Ecto neural progenitor cell (in vitro differentiated cells): ENCODE data around the gene RPL19.
A peak's percentile ranks its signal among the peaks of the same experiment; 100 is the strongest.

ENCODE experiments used
- DNase-seq: peaks from one replicate; pipeline ENCODE4 v3.0.0-alpha.2; 2018; ENCODE audit warnings: low spot score

The RPL19 gene

DNA sequence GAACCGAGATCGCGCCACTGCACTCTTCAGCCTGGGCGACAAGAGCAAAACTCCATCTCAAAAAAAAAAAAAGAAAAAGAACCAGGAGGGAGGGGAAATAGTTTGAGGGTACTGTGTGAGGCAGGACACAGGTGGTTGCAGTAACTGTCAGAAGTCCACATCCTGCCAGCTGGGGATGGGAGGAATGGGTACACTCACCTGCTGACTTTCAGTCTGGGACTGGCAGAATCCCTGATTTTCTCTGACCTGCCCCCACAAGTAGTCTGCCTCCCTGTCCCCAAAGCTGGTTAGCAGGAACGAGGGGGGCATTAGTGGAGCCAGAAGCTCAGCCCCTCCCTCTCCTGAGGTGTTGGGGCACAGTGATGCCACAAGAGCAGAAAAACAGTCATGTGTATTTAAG is 27.0 kb upstream of the RPL19 start:
- DNase-seq, result no peak

DNA sequence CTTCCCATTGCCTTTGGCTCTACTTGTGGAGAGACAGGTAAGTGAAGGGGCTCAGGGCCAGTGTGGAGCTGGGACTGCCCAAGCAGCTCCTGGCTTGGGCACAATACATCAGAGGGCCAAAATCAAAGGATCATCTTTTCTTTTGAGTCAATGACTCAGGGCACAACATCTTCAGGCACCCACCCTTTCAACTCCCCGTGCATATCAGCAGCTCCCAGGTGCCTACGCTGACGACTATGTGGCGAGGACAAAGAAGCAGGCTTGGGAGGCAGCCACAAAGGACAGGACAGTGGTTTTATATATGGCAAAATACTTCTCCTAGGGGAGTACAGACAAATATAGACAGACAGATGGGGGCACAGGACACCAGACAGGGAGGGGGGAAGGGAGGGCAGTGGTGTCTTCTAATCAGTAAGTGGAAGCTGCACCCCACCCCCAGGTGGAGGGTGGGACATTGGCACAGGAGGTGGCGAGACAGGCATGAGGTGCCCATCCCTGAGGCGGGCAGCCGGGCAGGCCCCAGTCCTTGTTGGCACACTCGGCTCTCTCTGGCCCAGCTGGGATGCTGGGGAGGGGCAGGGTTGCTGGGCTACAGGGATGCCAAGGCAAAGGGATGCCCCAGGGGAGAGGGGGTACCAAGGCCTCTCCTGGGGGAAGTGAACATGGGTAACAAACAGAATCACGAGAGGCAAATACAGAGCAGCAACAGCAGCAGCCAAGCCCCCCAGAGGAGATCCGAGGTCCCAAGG is 26.4 kb upstream of the RPL19 start:
- no peak for DNase-seq

DNA sequence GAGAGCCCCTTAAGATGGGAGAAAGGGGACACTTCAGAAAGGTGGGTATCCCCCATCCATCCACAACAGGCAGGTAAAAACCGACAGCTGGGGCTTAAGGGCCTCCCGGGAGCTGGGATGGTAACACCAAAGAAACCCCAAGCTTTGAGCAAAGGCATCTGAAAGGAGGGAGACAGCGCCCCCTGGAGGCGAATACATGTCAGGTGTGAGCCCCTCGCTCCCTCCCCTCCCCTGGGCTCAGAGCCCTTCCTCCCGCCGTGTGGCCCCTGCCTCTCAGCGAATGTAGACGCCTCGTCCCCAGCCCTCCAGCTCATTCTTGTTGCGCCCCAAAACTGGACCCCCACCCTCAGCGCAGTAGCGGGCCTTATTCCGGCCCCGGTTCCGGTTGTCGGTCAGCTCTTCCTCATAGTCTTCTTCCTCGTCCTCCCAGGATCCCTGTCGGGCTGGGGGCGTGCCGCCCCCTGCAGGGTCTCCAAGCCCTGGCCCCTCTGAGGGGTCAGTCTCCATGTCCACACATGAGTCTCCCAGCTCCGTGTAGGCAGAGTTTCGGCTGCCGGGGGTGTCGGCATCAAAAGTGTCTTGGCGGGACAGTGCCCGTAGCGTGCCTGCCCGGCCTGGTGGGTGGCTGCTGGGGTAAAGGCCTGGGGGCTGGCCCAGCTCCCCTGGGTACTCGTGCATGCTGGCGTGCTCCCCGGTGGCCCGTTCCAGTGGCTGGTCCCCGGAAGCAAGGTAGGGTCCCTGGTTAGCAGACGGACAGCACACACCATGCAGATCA is 25.0 kb upstream of the RPL19 start:
- peak; percentile 94 for DNase-seq

DNA sequence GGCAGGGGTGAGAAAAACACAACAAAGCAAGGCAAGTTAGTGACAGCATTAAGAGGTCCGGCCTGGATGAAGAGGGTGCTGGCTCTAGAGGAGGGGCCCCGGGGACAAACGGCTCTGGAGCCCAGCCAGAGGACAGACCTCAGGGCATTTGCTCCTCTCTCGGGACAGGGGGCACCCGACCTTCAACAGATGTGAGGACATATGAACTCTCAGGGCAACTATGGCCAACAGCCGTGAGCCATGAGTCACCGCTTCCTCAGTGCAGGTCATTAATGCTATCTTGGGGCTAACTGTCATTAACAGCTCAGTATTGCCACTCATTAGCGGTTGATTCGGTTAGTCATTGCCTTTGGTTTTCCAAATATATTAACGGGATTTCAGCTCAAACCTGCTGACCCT is 24.4 kb upstream of the RPL19 start:
- DNase-seq, result no peak

DNA sequence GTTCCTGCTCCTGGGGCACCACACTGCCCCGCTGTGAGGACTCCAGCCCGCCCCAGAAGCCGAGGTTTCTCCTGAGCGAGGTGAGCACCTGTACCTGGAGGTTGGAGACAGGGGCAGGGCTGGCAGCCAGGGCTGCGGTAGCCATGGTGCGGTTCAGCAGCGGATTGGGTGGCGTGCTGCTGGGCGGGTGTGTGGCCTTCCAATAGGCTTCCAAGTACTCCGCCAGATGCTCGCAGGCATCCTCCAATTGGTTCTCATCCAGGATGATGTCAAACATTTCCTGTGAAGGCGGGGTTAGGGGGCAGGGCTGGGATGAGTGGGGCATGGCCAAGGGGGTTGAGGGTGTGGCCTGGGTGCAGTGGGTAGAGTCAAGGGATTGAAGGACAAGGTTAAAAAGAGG is 22.8 kb upstream of the RPL19 start:
- peak; percentile 83 for DNase-seq

DNA sequence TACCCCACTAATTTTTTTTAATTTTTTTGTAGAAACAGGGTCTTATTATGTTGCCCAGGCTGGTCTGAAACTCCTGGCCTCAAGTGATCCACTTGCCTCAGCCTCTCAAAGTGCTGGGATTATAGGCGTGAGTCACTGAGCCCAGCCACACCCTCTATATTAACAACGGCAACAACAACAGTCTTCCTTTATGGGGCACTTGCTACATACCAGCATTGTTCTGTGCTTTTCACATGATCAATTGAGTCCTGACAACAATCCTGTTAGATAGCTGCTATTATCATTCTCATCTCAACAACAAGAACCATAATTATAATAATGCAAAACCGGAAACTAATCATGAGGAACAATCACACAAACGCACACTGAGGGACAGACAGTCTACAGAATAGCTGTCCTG is 21.5 kb upstream of the RPL19 start:
- DNase-seq, result no peak

DNA sequence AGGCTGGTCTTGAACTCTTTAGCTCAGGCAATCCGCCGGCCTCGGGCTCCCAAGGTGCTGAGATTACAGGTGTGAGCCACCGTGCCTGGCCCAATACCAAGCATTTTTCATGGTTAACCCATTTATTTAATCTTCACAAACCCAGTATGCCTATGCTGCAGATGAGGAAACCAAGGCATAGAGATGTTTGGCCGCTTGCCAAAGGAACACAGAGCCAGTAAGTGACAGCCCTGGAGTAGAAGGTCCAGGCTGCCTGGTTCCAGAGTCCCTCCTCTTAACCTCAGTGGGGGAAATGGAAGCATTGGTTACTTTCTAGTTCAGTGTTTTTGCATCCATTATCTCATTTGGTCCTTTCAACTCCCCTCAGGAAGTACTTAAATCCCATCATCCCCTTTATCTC is 18.8 kb upstream of the RPL19 start:
- no peak for DNase-seq

DNA sequence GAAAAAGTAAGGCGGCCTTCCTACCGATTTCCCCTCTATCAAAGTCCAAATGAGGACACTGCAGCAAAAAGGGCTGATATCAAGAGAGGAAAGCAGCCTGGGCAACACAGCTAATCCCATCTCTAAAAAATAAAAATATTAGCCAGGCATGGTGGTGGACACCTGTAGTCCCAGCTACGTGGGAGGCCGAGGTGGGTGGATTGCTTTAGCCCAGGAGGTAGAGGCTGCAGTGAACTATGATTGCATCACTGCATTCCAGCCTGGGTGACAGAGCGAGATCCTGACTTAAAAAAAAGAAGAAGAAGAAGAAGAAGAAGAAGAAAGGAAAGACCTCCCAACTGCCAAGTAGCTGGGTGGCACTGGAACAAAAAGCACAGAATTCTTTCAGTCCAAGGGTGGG is 17.0 kb upstream of the RPL19 start:
- no peak for DNase-seq

DNA sequence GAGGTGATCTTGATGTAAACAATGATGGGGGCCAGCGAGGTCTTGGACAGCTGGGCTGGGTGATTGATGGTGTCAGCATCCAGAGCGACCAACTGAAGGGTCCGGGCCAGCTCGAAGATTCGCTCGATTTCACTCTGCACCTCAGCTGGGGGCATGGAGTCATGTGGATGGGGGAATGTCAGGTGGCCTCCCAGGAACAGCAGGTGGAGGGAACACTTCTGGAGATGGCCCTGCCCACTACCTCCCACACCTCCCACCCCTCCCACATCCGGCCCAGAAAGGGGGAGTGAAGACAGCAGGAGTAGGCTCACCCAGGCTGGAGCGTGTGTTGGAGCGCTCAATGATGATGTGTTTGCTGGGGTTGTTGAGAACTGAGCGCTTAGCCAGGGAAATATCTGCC is 16.4 kb upstream of the RPL19 start:
- no peak for DNase-seq

DNA sequence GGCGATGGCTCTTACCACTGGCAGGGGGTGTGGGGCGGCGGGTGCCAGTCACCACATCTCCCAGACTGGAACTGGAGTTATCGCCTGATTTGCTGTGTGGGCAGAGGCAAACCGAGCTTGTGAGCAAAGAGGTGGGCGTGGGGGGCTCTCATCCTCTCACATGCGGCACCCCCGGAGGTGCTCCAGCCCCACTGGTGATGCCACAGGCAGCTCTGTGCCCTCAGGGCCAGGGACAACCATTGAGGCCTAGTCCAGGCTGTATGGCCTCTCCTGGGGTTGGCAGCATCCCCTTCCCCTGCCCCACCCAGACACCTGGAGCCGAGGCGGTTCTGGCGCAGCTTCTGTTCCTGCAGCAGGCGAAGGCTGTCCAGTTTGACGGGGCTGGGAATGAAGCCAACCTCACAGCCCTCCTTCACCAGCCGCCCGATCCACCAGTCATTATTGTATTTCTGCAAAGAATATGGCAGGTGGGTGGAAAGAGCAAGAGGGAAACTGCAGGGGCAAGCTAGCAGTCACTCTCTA is 13.5 kb upstream of the RPL19 start:
- no peak for DNase-seq

DNA sequence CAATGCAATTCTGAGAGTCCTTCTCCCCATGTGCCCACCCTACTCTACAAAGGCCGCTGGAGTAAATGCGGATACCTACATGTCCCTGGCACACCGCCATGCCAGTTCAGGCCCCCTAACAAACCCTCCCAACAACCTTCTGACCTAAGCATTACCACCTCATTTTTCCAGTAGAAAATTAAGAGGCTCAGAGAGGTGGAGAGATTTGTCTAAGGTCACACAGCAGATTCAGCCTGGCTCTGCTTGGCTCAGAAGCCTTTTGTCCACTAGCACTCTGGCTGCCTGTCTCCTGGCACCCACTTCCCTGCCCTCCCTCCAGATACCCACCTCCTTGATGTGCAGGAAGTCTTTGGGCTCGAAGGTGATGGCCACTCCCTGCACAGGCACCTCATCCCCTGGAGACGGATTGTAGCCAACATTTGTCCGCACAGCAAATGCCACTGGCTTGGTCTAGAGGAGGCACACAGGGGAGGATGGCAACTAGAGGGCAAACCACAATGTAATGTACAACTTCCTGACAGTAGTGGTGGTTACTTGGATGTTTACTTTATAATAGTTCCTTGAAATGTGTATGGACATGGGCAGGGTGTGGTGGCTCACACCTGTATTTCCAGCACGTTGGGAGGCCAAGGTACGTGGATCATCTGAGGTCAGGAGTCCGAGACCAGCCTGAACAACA is 12.8 kb upstream of the RPL19 start:
- DNase-seq, result no peak

DNA sequence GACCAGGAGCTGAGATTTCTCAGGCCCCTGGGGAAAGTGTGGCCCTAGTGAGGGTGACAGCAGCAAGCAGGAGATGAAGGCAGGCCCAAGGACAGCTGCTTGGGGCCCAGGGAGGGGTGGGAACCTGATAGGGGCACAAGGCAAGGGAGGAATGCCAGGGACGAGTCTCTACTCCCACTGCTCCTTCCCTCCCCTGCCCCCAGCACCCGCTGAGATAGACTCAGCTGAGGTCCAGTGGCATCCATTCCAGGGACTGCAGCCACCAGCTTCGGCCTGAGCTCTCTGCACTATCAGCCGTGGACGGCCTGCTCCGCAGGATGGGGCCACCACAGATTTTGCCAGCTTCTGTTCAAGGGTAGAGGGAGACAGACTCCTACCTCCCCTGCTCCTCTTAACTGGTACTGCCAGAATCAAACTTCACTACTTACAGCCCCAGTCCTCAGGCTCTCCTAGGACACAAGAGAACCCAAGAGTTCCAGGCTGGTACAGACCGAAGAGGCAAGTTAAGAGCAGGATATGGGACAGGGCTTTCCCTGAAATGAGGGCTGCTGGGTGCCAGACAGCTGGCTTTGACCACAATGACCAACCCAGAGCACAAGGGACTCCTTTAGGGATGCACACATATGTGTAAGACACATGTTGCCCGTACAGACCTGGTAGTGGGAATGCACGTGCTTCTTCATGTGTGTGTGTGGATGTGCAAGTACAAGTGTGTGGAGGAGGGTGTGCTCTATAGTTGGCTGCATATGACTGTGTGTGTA is 8.2 kb upstream of the RPL19 start:
- no peak for DNase-seq

DNA sequence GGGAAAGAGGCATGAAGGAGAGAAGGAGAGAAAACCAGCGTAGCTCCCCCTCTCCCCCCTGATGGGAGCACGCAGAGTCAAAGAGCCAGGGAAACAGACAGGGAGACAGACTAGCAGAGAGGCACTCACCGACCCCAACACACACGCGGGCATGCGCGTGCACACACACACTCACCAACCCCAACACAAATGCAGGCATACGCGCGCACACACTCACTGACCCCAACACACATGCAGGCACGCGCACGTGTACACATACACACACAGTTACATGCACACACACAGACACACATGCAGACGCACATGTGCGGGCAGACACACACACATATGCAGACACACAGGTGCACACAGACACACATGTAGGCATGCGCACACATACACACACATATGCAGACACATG is 7.2 kb upstream of the RPL19 start:
- DNase-seq, result no peak

DNA sequence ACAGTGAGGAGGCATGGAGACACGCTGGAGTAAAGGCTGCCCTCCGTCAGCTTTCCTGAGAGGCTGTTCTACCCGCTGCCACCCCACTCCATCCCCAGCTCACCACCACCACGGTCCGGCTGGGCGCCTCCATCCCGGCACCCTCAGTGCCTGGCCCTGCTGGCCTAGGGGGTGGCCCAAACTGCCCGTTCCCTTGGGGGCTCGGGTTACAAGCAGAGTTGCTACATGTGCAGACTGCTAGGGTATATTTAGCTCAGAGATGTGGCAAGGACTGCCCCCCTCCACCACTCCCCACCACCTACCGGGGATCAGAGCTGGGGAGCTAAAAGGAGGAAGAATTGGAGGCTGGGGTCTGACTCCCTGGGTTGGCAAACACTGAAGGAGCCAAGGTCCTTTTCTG is 6.7 kb upstream of the RPL19 start:
- DNase-seq, result no peak

DNA sequence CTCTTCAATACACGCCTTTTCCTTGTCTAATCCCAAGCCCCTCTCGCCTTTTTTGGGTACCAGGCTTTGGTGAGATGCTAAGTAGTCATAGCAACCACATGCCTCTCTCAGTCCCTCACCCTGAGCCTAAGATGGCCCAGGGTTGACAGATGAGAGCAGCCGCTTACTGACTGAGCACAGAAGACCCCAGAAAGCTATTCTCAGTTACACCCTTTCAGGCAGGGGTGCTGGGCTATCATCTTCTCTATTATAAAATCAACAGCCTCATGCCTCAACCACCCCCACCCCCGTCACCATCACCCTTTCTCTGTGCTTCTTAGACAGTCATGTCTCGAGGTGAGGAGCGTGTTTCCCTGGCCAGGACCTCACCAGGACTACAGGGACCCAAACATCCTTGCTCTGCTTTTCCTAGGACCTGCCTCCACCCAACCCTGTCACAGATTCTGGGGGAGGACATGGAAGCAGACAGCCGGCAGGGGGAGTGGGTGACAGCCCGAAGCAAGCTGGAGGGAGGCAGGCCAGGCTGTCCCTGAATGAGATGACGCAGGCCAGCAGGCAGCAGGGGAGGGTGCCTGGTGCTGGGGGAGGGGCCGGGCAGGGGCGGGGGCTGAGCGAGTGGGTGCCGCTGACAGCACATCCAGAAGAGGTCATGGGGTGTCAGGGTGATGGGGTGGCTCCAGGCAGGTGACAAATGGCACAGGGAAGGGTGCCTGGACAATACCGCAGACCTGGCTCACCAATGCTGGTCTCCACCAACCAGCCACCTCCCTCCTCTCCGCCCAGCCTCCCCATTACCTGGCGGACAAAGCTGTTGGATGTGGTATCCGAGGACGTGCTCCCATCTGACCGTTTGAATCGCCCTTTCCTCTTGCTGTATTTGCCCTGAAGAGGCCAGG is 5.7 kb upstream of the RPL19 start:
- DNase-seq, result peak; percentile 86

DNA sequence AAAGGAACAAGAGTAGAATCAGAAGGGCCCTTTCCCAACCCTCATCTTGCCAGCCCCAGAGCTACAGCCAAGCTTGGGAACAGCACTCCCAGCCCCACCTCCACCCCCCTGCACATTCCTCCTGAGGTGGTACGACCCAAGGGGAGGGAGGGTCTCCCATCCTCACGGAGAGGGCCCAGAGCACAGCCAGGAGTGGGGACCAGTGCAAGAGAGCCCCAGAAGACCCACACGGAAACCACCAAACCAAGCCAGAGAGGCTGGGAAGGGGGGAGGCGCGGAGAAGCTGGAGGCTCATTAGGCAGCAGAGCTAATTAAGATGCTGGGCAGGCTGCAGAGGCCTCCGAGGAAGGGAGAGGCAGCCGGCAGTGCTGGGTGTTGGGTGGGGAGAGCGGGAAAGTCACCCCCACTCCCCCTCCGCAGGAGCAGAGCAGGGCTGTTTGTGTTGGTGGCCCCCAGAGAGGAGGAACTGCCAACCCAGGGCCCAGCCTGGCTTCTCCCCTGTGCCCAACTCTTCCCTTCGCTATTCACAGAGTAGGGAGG is 5.0 kb upstream of the RPL19 start:
- peak; percentile 73 for DNase-seq

DNA sequence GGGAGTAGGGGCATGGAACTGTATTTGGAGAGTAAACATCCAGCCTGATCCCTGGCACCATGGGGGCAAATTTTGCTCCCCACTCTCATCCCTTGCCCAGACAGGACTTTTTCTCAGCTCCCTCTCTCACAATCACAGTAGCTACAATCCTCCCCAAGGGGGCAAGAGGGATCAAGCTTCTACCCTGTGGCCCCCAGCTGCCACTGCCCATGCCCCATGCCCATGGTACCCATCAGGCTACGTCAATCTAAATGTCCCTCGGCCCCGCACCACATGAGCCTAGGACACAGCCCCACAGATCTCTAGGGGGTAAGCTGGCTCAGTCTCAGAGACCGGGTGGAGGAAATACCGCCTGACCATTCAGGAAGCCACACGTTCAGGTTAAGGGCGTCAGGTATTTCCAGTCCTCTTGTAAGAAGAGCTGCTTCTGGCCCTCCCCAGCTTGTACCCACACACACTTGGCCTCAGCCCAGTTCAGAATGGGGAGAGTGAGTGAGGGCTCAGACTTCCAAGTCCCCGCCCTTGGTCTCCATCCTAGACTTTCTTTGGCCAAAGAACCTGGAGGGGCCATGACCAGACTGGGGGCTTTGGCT is 4.4 kb upstream of the RPL19 start:
- no peak for DNase-seq

DNA sequence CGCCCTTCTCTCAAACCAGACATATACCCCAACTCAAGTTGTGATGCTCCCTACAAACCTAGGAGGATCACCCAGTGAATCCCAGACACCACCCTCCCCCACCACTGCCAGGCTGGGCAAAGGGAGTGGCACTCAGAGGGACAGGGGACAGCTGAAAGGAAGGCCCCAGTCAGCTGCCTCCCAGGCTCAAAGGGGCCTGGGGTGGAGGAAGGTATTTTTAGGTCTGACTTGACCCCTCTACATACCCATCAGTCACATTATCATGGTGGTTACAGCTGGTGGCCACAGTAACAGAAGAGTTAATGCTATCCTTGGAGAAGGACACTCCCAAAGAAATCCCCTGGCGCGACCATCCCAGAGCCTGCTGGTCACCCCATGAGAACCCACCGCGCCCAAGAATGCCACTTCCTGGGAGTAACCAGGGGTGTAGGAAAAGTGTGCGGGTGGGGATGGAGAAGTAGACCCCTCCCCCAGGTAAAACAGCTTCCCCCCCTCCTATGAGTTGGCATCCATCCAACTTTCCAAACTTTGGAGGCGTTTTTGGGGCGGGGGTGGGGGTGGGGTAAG is 3.8 kb upstream of the RPL19 start:
- DNase-seq, result no peak

DNA sequence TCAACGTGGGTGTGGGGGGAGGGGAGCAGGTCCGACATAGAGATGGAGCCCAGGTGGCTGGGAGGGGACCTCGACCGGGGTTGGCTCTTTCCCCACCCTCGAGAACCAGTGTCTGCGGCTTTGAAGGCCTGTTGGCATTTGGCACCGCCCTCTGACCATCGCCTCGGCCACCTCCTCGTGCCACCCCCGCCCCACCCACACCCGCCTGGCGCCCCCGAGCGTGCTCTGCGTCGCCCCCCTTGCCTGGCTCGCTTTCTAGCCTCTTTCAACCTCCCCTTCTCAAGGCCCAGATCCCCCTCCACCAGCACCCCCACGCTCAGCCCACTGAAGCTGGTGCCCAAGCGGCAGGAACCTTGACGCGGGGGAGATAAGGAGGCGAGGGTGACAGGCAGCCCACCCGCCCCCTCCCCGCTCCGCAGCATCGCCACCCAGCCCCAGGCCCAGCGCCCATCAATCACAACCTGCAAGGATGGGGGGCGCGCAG is 3.2 kb upstream of the RPL19 start:
- peak; percentile 63 for DNase-seq
